ENCODE measurements around the gene RASEF.

DNA sequence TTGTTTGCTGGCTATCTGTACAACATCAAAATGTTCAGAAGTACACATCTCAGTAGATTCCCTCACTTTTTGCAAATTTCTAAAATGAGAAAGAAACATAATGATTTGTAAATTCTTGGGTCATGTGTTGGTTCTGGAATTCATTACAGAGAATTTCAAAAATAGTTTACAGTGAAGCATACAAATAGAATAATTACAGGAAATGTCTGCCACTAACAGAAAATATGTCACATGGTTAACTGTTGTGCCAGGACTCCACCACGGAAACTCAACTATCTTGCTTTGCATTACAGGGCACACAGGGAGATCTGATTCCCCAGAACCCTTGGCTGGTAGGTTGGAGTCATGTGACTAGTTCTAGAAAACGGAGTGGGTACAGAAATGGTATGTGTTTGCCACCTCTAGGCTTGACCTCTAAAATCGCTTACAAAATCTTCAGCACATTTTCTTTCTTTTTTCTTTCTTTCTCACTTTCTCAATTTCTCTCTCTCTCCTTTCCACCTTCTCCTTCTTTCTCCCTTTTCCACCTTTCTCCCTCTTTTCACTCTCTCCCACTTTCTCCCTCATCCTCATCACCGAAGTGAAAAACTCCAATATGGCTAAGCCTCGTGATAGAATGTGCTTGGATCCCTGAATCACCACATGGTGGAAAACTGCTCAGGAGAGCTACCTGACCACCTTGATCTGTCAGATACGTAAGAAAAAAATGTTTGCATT lies 32.4 kb downstream of the RASEF start:
- TF ChIP-seq, protein P1, sequence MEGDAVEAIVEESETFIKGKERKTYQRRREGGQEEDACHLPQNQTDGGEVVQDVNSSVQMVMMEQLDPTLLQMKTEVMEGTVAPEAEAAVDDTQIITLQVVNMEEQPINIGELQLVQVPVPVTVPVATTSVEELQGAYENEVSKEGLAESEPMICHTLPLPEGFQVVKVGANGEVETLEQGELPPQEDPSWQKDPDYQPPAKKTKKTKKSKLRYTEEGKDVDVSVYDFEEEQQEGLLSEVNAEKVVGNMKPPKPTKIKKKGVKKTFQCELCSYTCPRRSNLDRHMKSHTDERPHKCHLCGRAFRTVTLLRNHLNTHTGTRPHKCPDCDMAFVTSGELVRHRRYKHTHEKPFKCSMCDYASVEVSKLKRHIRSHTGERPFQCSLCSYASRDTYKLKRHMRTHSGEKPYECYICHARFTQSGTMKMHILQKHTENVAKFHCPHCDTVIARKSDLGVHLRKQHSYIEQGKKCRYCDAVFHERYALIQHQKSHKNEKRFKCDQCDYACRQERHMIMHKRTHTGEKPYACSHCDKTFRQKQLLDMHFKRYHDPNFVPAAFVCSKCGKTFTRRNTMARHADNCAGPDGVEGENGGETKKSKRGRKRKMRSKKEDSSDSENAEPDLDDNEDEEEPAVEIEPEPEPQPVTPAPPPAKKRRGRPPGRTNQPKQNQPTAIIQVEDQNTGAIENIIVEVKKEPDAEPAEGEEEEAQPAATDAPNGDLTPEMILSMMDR (IDR thresholded peaks at IDR 0.05): no peak
- TF ChIP-seq POLR2A (IDR thresholded peaks at IDR 0.05): no peak

Measured in thyroid gland (tissue), 4 donors.